CD4-positive, alpha-beta T cell (primary cell): ENCODE results near the gene C11orf65. TPM values are rescaled to one million over a fixed set of nuclear protein-coding genes. Genes with fewer than 3 reads are reported as not detected.

ENCODE experiments used
- ATAC-seq: fragments of 200-7000 bp; cut with Tn5 transposase; one replicate; pipeline ENCODE4 v1.10.0; 2022; ENCODE audit warnings: mild to moderate bottlenecking; ENCODE audit not compliant: poor library complexity
- CTCF ChIA-PET: fragments of 350-600 bp; sonication (Branson Sonifier 250); formaldehyde crosslinking; loops from one replicate; lab custom pipeline; 2021; ENCODE audit warnings: antibody characterized with exemption, inconsistent platforms; lab: Charles Lee
- POLR2A ChIA-PET: fragments of 350-600 bp; sonication (Branson Sonifier 250); formaldehyde crosslinking; loops from one replicate; lab custom pipeline; 2021; ENCODE audit warnings: antibody characterized with exemption, inconsistent platforms; lab: Charles Lee
- DNase-seq, 14 experiments: peaks; one replicate each; pipeline ENCODE4 v3.0.0-alpha.2; 2013 to 2020; ENCODE audit warnings: mixed read lengths in 2 of 14
- H3K27ac ChIP-seq, 2 donors: one replicate each; pipeline versions ENCODE4 v1.5.1 to v1.7.0; 2013; ENCODE audit warnings: low read length in 2 of 2, low read depth in 1 of 2, mild to moderate bottlenecking in 1 of 2
- H3K27me3 ChIP-seq, 2 experiments: 1 replicate in 1 of 2; 2 replicates in 1 of 2; pipeline versions ENCODE4 v1.6.1 to v1.7.0; 2013; ENCODE audit warnings: low read length in 2 of 2, control low read depth in 1 of 2, mild to moderate bottlenecking in 1 of 2, moderate library complexity in 1 of 2; ENCODE audit not compliant: insufficient read depth in 2 of 2, control insufficient read depth in 1 of 2
- H3K36me3 ChIP-seq: one replicate; pipeline ENCODE4 v1.6.1; 2013; ENCODE audit warnings: low read length, control low read depth; ENCODE audit not compliant: insufficient read depth
- H3K4me1 ChIP-seq: one replicate; pipeline ENCODE4 v1.6.1; 2013; ENCODE audit warnings: low read length, control low read depth; ENCODE audit not compliant: insufficient read depth
- H3K4me3 ChIP-seq: one replicate; pipeline ENCODE4 v1.5.1; 2013; ENCODE audit warnings: mild to moderate bottlenecking, low read length, moderate library complexity
- H3K9me3 ChIP-seq, 2 experiments: 1 replicate in 1 of 2; 2 replicates in 1 of 2; pipeline versions ENCODE4 v1.6.1 to v1.7.0; 2013; ENCODE audit warnings: low read length in 2 of 2, mild to moderate bottlenecking in 2 of 2, control low read depth in 1 of 2, moderate library complexity in 1 of 2; ENCODE audit not compliant: control insufficient read depth in 1 of 2, insufficient read depth in 1 of 2
- H3K27ac Mint-ChIP-seq: one replicate; pipeline ENCODE4 v1.8.0; 2020; ENCODE audit warnings: mixed read lengths
- H3K27me3 Mint-ChIP-seq: one replicate; pipeline ENCODE4 v1.8.0; 2021; ENCODE audit warnings: mixed read lengths
- H3K36me3 Mint-ChIP-seq: one replicate; pipeline ENCODE4 v1.8.0; 2021; ENCODE audit warnings: low read depth, mixed read lengths
- H3K4me1 Mint-ChIP-seq: one replicate; pipeline ENCODE4 v1.8.0; 2021; ENCODE audit warnings: low read depth, mixed read lengths
- H3K4me3 Mint-ChIP-seq: one replicate; pipeline ENCODE4 v1.8.0; 2020; ENCODE audit warnings: mild to moderate bottlenecking, mixed read lengths
- H3K9me3 Mint-ChIP-seq: one replicate; pipeline ENCODE4 v1.8.0; 2020; ENCODE audit warnings: mixed read lengths
- CTCF ChIP-seq: fragments of 200-600 bp; IDR thresholded peaks from one replicate; pipeline ENCODE4 v1.8.0; 2022; ENCODE audit warnings: antibody characterized with exemption, mild to moderate bottlenecking
- intact Hi-C, 2 experiments: fragments of 100-400 bp; cut with DNase I in 1 of 2; cut with micrococcal nuclease in 1 of 2; formaldehyde crosslinking; loops; one replicate each; pipeline versions ENCODE4 v1.15.1 to v1.9.0; 2023 to 2025; cut with DNase I, micrococcal nuclease
- total RNA-seq, 174 experiments: library from RNA in 2 of 174; stranded (reverse) in 2 of 174; gene quantifications; one replicate each; pipeline ENCODE4 v1.2.3 and lab custom pipeline; 2021 to 2026

Gene C11orf65
- total RNA-seq, 2 experiments from 2014 or later: 0.30 to 0.75 TPM

DNA sequence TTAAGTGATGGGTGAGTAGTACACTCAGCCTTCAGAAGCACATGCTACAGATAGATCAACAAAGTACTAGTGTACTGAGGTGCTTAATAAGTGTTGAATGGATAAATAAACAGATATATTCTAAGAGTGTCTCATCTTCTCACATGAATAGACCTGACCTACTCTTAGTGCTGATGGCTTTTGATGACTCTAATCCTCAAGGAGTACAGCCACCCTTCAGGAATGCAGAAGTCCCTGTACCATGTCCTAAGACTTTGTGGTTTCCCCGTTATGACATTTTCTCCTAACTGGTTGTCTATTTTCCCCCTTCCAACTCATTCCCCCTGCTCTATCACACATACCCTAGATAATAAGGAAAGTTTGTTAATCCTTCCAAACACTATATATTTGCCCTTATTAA is 61.6 kb downstream of the C11orf65 start:
- Mint-ChIP-seq H3K9me3 (peaks cover 2% of the 10 kb centered on the region), H3K4me1 (no peaks in the 10 kb centered on the region), H3K27ac (no peak overlapping the region), H3K36me3 (no peaks in the 10 kb centered on the region), H3K27me3 (no peaks in the 10 kb centered on the region), H3K4me3 (no peak overlapping the region)
- intact Hi-C loops: no loop called here
- DNase-seq (no peak), ATAC-seq (no peak)
- no peak for TF ChIP-seq CTCF
- no peak overlapping the region for H3K4me3 ChIP-seq
- ChIA-PET POLR2A (no interaction called here), CTCF (no interaction called here)
- no peaks in the 10 kb centered on the region for H3K9me3 ChIP-seq
- H3K4me1 ChIP-seq: no peaks in the 10 kb centered on the region
- H3K36me3 ChIP-seq: no peaks in the 10 kb centered on the region
- no peak overlapping the region for H3K27ac ChIP-seq
- no peaks in the 10 kb centered on the region for H3K27me3 ChIP-seq

DNA sequence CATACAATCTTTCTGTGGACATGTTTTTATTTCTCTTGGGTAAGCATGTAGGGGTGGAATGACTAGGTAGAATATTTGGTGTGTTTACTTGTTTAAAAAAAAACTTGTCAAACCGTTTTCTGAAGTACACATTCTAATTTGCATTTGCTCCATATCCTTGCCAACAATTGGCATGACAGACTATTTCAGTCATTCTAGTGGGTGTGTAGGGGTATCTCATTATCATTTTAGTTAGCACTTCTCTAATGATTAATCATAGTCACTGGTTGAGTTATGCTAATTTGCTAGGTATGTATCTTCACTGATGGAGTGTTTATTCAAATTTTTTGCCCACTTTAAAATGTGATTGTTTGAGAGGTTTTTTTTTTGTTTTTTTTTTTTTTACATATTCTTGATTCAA is 64.3 kb downstream of the C11orf65 start:
- no peak overlapping the region for H3K27ac ChIP-seq
- no peak for TF ChIP-seq CTCF
- ChIA-PET CTCF (no interaction called here), POLR2A (no interaction called here)
- no peaks in the 10 kb centered on the region for H3K27me3 Mint-ChIP-seq
- H3K9me3 ChIP-seq: no peaks in the 10 kb centered on the region
- no peaks in the 10 kb centered on the region for H3K27me3 ChIP-seq
- no peaks in the 10 kb centered on the region for H3K36me3 ChIP-seq
- H3K4me1 ChIP-seq: no peaks in the 10 kb centered on the region
- no peaks in the 10 kb centered on the region for H3K9me3 Mint-ChIP-seq
- H3K4me3 Mint-ChIP-seq: no peak overlapping the region
- H3K27ac Mint-ChIP-seq: no peak overlapping the region
- no peak for ATAC-seq
- intact Hi-C loops: no loop called here
- no peak overlapping the region for H3K4me3 ChIP-seq
- H3K36me3 Mint-ChIP-seq: no peaks in the 10 kb centered on the region
- H3K4me1 Mint-ChIP-seq: no peaks in the 10 kb centered on the region
- no peak for DNase-seq

- Histone ChIP-seq H3K4me1 (no peaks in the 10 kb centered on the region), H3K9me3 (no peaks in the 10 kb centered on the region), H3K36me3 (no peaks in the 10 kb centered on the region), H3K4me3 (no peak overlapping the region), H3K27me3 (no peaks in the 10 kb centered on the region), H3K27ac (no peak overlapping the region)
- ATAC-seq (no peak), DNase-seq (no peak)
- no peaks in the 10 kb centered on the region for H3K27me3 Mint-ChIP-seq
- no peaks in the 10 kb centered on the region for H3K9me3 Mint-ChIP-seq
- no peak overlapping the region for H3K27ac Mint-ChIP-seq
- H3K4me1 Mint-ChIP-seq: no peaks in the 10 kb centered on the region
- no peaks in the 10 kb centered on the region for H3K36me3 Mint-ChIP-seq
- intact Hi-C loops: no loop called here
- H3K4me3 Mint-ChIP-seq: no peak overlapping the region
- ChIA-PET POLR2A (no interaction called here), CTCF (no interaction called here)
- TF ChIP-seq CTCF: no peak
Observed at GRCh38 chr11:108402241-108402640, 65.1 kb downstream of the C11orf65 start.
